Hematopoietic multipotent progenitor cell (in vitro differentiated cells): ENCODE results near the gene MAFF. TPM values are rescaled to one million over a fixed set of nuclear protein-coding genes. Genes with fewer than 3 reads are reported as not detected.

Experiments used
- DNase-seq, 3 donors: peaks; one replicate each; pipeline ENCODE4 v3.0.0-alpha.2; 2011 to 2015; ENCODE audit warnings: low read depth in 2 of 3, low spot score in 2 of 3
- total RNA-seq: library from RNA; depleted of rRNA; stranded (reverse); fragments of >200 nt; gene quantifications from one replicate; pipeline ENCODE4 v1.2.3, GENCODE V29; 2012

MAFF gene
- total RNA-seq, 1 donor, result 92.4 TPM

DNA sequence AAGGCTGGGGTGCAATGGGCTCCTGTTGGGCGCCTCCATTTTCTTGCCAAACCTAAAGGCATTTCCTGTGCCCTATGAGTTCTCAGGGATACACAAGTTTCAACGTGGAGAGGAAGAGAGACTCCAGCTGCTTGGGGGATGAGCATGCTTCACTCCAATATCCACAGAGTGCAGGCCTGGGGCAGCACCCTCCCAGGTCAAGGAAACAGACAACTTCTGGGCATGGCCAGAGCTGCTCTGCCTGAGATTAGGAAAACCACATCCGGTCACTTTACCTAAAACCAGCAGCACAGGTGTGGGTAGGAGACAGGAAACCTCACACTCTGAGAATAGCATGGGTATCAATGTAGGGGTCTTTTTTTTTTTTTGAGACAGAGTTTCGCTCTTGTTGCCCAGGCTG is 42.3 kb downstream of the MAFF start:
- DNase-seq, result no peak

DNA sequence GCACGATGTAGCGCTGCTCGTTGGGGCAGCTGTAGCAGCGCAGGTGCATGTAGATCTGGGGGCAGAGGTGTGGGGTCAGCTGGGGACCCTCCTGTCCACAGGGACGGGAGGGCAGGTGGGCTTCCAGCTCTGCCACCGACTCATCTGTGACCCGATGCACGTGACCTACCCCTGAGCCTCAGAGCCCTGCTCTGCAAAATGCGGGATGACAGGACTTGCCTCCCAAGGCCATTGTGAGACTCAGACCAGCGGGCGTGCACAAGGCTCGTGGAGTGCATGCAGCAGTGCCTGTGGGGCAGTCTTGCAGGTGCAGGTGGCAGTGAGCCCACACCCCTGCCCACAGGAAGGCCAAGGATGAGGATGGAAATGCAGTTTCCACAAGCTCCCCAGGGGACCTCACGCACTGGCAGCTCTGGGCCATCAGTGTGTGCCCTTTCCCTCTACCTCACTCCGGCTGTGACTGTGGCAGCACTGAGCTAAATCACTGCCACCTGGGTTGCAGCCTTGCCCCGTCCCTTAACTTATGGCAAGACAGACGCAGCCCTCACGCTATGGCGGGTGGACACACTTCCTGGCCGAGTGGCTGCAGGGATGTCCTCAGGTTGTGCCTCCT is 44.4 kb downstream of the MAFF start:
- no peak for DNase-seq

DNA sequence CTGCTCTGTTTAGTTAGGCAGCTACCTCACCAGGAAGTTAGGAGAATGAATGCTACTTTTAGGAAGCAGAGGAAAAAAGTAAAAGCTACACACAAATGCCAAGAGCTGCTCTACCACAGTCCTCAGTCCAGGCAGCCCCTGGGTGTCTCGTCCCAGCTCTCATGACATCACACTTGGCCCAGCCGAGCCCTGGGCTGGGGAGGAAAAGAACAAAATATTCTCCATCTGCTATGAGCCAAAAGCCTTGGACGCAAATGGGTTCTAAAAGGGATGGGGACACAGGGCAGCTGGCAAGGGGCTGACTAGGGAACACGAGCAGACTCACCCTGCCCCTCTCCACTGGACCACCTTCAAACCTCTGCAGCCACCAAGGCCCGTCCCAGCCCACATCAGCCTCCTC is 44.9 kb downstream of the MAFF start:
- no peak for DNase-seq

DNA sequence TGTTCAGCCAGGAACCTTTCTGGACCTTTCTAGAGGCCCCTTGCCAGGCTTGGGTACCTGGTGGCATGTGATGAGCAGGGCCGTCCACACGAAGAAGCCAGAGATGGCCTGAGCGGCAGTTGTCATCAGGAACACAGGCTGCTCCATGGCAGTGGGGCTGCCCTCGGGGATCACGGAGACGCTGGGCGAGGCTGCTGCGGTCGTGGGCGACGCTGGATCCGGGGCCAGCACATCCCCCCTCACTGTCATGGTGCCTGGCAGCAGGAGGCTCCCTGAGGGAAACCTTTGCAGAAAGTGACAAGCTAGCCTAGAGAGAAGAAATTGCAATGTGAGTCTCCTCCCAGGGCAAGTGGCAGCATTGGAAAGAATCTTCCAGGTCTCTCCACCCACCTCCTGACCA is 45.9 kb downstream of the MAFF start:
- DNase-seq, result no peak

GRCh38 chr22:38248280-38248679 is 46.5 kb downstream of the MAFF start:
- no peak for DNase-seq

DNA sequence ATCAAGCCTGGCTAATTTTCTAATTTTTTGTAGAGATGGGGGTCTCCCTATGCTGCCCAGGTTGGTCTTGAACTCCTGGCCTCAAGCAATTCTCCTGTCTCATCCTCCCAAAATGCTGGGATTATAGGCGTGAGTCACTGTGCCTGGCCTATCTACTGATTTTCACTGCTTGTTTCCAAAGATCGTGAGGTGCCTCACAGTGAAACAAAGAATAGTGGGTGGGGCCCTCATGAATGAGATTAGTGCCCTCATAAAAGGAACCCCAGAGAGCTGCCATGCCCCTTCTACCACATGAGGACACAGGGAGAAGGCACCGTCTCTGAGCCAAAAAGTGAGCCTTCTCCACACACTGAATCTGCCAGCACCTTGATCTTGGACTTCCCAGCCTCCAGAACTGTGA is 47.5 kb downstream of the MAFF start:
- no peak for DNase-seq

DNA sequence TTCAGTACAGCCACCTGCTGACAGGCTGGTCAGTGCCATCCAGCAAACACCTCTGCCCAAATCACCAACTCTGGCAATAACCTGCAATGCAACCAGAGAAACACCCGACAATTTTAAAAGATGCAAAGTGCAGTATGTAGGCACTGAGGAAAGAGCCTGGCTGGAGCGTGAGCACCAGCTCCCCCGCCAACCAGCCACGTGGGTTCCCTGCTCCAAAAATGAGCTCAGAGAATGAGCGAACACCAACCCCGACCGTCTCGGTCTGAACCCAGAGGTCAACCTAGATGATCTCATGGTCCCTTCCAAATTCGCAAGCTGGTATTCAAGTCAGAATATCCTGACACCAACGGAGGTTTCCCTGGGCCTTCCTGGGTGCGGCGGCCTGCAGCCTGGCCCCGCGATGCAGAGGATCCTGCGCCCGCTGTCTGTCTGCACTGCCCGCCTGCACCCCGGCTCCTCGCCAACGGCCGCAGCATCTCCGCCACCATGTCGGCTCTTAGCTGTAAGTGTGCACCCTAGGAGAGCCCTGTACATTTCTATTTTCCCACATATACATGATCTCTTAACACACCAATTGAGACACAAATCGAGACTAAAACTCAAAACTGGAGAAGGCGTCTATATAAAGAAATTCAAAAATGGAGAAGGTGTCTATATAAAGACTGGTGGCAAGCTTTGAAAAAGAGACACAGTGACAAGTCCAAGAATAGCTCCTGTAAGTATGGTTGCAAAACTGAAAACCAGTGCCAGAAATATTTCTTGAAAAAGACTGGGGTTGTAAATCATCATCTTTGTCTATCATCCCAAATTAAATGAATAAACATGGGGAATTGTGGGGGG is 48.2 kb downstream of the MAFF start:
- no peak for DNase-seq

- DNase-seq, result no peak
Observed at GRCh38 chr22:38250643-38251340, 49.0 kb downstream of the MAFF start.

GRCh38 chr22:38251341-38251692 is 49.5 kb downstream of the MAFF start:
- DNase-seq, result no peak

GRCh38 chr22:38255697-38256096 is 53.9 kb downstream of the MAFF start:
- no peak for DNase-seq

DNA sequence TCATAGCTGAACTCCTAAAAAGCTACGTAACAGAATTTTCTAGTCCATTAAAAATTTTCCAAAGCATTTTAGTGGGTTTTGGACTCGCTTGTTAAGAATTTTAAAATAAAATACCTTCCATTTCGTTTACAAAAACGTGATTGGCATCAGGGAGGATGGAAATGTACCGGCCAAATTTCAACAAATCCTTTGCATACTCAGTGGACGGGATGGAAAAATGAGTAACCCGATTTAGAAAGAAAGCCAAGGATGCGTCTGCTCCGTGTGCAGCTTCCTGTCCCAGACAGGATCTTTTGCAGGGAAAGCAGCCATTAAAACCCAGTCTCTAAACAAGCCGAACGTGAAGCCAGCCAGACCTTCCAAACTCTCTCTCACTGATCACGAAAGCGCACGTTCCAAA is 55.4 kb downstream of the MAFF start:
- no peak for DNase-seq

GRCh38 chr22:38257650-38258250 is 56.0 kb downstream of the MAFF start:
- DNase-seq, result no peak

DNA sequence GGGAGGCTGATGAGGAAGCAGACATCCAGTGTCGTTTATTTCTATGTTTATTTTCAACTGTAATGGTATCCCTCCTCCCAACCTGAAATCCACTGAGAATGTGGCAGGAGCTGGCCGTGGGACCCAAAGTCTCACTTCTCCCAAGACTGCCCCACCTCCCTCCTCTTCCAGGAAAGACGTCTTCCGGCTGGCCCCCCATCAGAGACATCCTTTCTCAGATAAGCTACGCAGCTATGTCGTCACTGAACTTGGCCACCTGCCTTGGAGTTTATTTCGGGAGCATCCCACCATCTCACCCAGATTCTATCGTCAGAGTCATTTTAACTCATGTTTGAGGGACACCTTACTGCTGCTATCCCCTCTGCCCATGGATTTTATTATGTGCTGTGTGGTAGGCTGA is 57.1 kb downstream of the MAFF start:
- no peak for DNase-seq

GRCh38 chr22:38259370-38259769 is 57.6 kb downstream of the MAFF start:
- no peak for DNase-seq

GRCh38 chr22:38260761-38261681 is 59.2 kb downstream of the MAFF start:
- DNase-seq, result no peak

GRCh38 chr22:38262051-38262795 is 60.4 kb downstream of the MAFF start:
- DNase-seq, result peak in 1 of 3 donors; percentile 33

DNA sequence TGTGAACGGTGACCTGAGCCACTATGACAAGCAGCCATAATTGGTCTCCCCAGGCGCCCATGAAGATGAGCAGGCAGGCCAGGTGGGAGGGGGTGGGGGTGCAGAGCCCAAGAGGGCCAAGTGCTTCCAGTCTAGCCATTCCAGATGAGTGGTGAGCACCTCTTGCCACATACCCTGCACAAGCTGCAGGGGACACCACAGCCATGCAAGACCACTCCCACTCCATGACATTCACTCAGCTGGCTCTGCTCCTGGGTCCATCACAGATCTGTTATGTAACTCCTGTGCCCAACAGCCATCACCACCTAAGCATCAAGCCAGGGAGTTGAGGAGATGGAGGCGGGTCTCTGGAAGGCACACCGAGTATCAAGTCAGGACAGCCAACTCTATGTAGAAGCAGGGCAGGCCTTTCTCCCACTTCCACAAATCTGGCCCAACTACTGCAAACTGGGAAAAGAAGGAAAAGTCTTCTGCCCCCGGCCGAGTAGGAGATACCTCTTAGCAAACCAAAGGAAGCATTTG is 62.6 kb downstream of the MAFF start:
- DNase-seq, result no peak
